ENCODE measurements around the gene CHMP3. TPM values are rescaled to one million over a fixed set of nuclear protein-coding genes. Genes with fewer than 3 reads are reported as not detected.

CHMP3 gene
- total and polyA plus RNA-seq, 2 of the 8 experiments (the other 6 are each of a cell fraction or from before 2014, with no cell fraction given), result 11.7 to 21.9 TPM

GRCh38 chr2:86566158-86566820, 3.0 kb upstream of the CHMP3 start (continued):
- TF ChIP-seq SIN3A (conservative IDR thresholded peaks at IDR 0.05 in 1 of 2, IDR thresholded peaks at IDR 0.05 in 1 of 2; ENCODE audit: low read depth in 1 of 2, low read length in 2 of 2) (no peak), USF2 (IDR thresholded peaks at IDR 0.05; ENCODE audit: low read length) (no peak), SP4 (IDR thresholded peaks at IDR 0.05; ENCODE audit: low read length) (no peak), HDAC2 (IDR thresholded peaks at IDR 0.05; ENCODE audit: borderline replicate concordance in 1 of 2, low read depth in 2 of 2, low read length in 2 of 2) (no peak), HDAC6 (IDR thresholded peaks at IDR 0.05; ENCODE audit: low read depth, low read length) (no peak), SP1 (IDR thresholded peaks at IDR 0.05; ENCODE audit: low read depth, low read length) (no peak), KDM5A (IDR thresholded peaks at IDR 0.05; ENCODE audit: low read length) (no peak), PHF8 (conservative IDR thresholded peaks at IDR 0.05; ENCODE audit: low read depth, low read length) (no peak)

Data from H1 (cell line).